SU-DHL-6 (cell line): ENCODE results near the gene MDFI.

Experiments used
- H2AFZ ChIP-seq: fragments of 200-600 bp; sonication (generic); 2 replicates; pipeline ENCODE4 v1.6.1; 2014; ENCODE audit warnings: low read depth, mild to moderate bottlenecking, moderate library complexity, mixed read lengths, antibody characterized with exemption, low read length; ENCODE audit not compliant: severe bottlenecking
- H3F3A ChIP-seq: fragments of 200-600 bp; shearing (Covaris generic); 2 replicates; pipeline ENCODE4 v1.6.0; 2016; ENCODE audit warnings: antibody characterized with exemption, mild to moderate bottlenecking; ENCODE audit not compliant: insufficient read depth
- H3K27ac ChIP-seq: fragments of 200-600 bp; sonication (generic); 2 replicates; pipeline ENCODE4 v1.5.1; 2016; ENCODE audit warnings: low read depth, mild to moderate bottlenecking, low read length, moderate library complexity, mixed read lengths
- H3K27me3 ChIP-seq: fragments of 200-600 bp; sonication (generic), shearing (Covaris generic); 2 replicates; pipeline ENCODE4 v1.6.0; 2014; ENCODE audit warnings: mild to moderate bottlenecking, low read length
- H3K36me3 ChIP-seq: fragments of 200-600 bp; sonication (generic); 2 replicates; pipeline ENCODE4 v1.6.1; 2014; ENCODE audit warnings: mild to moderate bottlenecking, low read length, mixed read lengths
- H3K4me2 ChIP-seq: fragments of 300-600, 200-600 bp; shearing (Covaris generic), sonication (generic); 2 replicates; pipeline ENCODE4 v1.6.0; 2014; ENCODE audit warnings: low read length, low read depth, mild to moderate bottlenecking; ENCODE audit not compliant: poor library complexity, severe bottlenecking
- H3K4me3 ChIP-seq: fragments of 200-600 bp; sonication (generic); 2 replicates; pipeline ENCODE4 v1.5.1; 2014; ENCODE audit warnings: antibody characterized with exemption, low read length, mild to moderate bottlenecking, mixed read lengths; ENCODE audit not compliant: insufficient read depth, poor library complexity, severe bottlenecking
- H3K79me2 ChIP-seq: fragments of 200-600 bp; sonication (generic); 2 replicates; pipeline ENCODE4 v1.6.1; 2014; ENCODE audit warnings: mild to moderate bottlenecking, low read length, moderate library complexity; ENCODE audit not compliant: insufficient read depth
- H3K9ac ChIP-seq: fragments of 200-600 bp; sonication (generic); 2 replicates; pipeline ENCODE4 v1.7.0; 2014; ENCODE audit warnings: mild to moderate bottlenecking, low read length
- H3K9me2 ChIP-seq: fragments of 200-600 bp; sonication (generic); replicated peaks from 2 replicates; pipeline ENCODE4 v1.6.1; 2014; ENCODE audit warnings: low read length; ENCODE audit not compliant: insufficient read depth
- H3K9me3 ChIP-seq: fragments of 200-600 bp; sonication (generic); 2 replicates; pipeline ENCODE4 v1.6.1; 2014; ENCODE audit warnings: low read length, mixed read lengths; ENCODE audit not compliant: insufficient read depth
- H4K20me1 ChIP-seq: fragments of 200-600 bp; sonication (generic); 2 replicates; pipeline ENCODE4 v1.6.1; 2014; ENCODE audit warnings: low read depth, mild to moderate bottlenecking, antibody characterized with exemption, low read length, moderate library complexity, mixed read lengths
- EZH2phosphoT487 ChIP-seq: fragments of 200-600 bp; sonication (generic), shearing (Covaris generic); conservative IDR thresholded peaks from 2 replicates; pipeline ENCODE4 v1.6.1; 2018; ENCODE audit warnings: mild to moderate bottlenecking, antibody characterized with exemption, low read length, moderate library complexity, mixed read lengths
- TF ChIP-seq, protein P1 (sequence below): fragments of 200-600 bp; sonication (generic); IDR thresholded peaks from one replicate; pipeline ENCODE4 v1.5.1; 2017; ENCODE audit warnings: antibody characterized with exemption, mild to moderate bottlenecking, low read length, moderate library complexity; ENCODE audit not compliant: insufficient read depth, poor library complexity, severe bottlenecking

The MDFI gene

DNA sequence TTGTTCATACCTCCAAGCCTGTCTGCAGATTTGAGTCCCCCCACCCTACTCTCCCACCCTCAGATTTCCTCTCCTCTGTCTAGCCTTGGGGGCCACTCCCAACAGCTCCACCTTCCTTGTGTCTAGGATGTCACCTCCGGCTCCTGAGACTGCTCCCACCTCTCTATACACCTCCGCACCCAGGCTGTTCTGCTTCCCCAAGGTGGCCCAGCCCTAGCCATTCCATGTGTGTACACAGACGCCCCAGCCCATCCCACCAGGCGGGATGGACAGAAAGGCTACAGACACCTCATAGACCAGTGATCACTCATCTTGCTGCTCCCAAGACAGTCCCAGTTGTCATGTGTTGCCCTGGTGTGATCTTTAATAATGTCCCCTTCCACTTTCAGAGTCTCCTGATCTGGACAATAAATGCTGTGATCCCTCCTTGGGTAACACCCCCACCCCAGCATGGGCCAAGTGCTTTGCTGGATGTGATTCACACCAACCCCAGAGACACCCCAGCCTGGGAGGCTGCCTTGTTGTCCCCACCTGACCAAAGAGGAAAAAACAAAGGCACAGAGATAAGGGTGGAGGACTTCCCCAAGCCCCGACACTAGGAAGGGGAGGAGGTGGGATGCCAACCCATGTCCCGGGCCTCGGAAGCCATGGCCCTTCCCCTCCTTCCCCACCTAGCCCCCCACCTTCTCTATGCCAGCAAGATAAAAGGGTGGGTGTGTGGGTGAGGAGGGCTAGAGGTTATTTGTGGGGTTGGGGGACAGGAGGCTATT lies 36.1 kb downstream of the MDFI start:
- TF ChIP-seq, protein P1, sequence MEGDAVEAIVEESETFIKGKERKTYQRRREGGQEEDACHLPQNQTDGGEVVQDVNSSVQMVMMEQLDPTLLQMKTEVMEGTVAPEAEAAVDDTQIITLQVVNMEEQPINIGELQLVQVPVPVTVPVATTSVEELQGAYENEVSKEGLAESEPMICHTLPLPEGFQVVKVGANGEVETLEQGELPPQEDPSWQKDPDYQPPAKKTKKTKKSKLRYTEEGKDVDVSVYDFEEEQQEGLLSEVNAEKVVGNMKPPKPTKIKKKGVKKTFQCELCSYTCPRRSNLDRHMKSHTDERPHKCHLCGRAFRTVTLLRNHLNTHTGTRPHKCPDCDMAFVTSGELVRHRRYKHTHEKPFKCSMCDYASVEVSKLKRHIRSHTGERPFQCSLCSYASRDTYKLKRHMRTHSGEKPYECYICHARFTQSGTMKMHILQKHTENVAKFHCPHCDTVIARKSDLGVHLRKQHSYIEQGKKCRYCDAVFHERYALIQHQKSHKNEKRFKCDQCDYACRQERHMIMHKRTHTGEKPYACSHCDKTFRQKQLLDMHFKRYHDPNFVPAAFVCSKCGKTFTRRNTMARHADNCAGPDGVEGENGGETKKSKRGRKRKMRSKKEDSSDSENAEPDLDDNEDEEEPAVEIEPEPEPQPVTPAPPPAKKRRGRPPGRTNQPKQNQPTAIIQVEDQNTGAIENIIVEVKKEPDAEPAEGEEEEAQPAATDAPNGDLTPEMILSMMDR, result no peak
- no peak for TF ChIP-seq EZH2phosphoT487
- no peak overlapping the region for H3K4me2 ChIP-seq

DNA sequence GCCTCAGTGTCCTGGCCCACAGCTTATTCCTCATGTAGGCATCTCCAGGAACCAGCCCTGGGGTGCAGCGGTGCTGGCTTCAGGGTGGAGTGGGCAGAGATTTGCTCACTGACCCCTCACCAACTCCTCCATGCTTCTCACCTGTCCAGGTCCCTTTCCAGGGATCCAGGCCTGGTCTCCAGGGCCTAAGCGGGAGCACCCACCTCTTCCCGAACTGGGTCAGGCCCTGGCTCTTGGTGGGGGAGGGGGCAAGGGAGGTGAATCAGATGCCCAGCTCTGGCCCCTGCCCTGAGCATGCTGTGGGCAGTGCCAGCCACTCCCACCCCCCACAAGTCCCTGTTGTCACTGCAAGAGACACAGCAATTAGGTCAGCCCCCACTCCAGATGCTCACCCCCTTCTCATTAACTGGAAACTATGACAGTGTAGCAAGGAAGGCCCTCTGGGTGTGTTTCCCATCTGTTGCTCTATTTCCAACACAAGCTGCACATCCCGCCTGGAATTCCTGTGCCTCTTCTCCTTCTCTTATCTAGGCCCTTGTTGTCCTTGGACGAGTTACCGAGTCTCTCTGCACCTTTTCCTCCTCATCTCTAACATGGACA lies 37.0 kb downstream of the MDFI start:
- Histone ChIP-seq H3F3A (no peaks in the 10 kb centered on the region), H3K36me3 (no peaks in the 10 kb centered on the region), H3K9me3 (no peaks in the 10 kb centered on the region), H3K79me2 (no peaks in the 10 kb centered on the region), H4K20me1 (no peaks in the 10 kb centered on the region), H3K27ac (no peak overlapping the region), H2AFZ (no peak overlapping the region), H3K4me2 (no peak overlapping the region), H3K27me3 (no peaks in the 10 kb centered on the region), H3K4me3 (no peak overlapping the region), H3K9ac (no peak overlapping the region), H3K9me2 (no peaks in the 10 kb centered on the region)
- TF ChIP-seq, protein P1, result no peak
- no peak for TF ChIP-seq EZH2phosphoT487

More for the DNA sequence above, 36.1 kb downstream of the MDFI start:
- Histone ChIP-seq H3K9ac (no peak overlapping the region), H3F3A (no peaks in the 10 kb centered on the region), H3K27ac (no peak overlapping the region), H2AFZ (no peak overlapping the region), H3K79me2 (no peaks in the 10 kb centered on the region), H3K36me3 (no peaks in the 10 kb centered on the region), H3K4me3 (no peak overlapping the region), H3K9me3 (no peaks in the 10 kb centered on the region), H4K20me1 (no peaks in the 10 kb centered on the region), H3K9me2 (no peaks in the 10 kb centered on the region), H3K27me3 (no peaks in the 10 kb centered on the region)

DNA sequence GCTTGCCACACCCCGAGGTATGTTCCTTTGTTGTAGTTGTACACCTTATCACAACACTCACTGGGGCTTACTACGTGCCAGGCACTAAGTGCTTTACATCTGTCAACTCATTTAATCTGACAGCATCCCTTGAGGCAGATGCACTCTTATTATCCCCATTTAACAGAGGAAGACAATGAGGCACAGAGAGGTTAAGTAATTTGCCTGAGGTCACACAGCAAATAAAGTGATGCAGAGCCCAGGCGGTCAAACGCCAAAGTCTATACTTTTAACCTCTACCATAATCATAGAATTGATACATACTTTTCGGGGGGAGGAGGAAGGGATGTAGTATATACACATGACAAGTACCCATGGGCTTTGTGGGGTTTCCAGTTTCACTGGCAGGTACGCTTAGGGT lies 37.7 kb downstream of the MDFI start:
- TF ChIP-seq, protein P1, result no peak
- no peak for TF ChIP-seq EZH2phosphoT487
- H3K9me3 ChIP-seq, result no peaks in the 10 kb centered on the region
- no peaks in the 10 kb centered on the region for H3K36me3 ChIP-seq
- no peaks in the 10 kb centered on the region for H3K27me3 ChIP-seq
- H3K9me2 ChIP-seq, result no peaks in the 10 kb centered on the region
- no peak overlapping the region for H3K27ac ChIP-seq
- H3K4me2 ChIP-seq, result no peak overlapping the region
- H4K20me1 ChIP-seq, result no peaks in the 10 kb centered on the region
- no peak overlapping the region for H2AFZ ChIP-seq
- no peaks in the 10 kb centered on the region for H3F3A ChIP-seq
- H3K79me2 ChIP-seq, result no peaks in the 10 kb centered on the region
- H3K9ac ChIP-seq, result no peak overlapping the region
- no peak overlapping the region for H3K4me3 ChIP-seq
